ENCODE measurements around the gene GALNT5.

The GALNT5 gene

GRCh38 chr2:157348291-157348921, 90.9 kb downstream of the GALNT5 start:
- no peak overlapping the region for H3K27ac ChIP-seq (ENCODE audit: low read depth, low read length)
- H3K36me3 ChIP-seq (ENCODE audit: control insufficient read depth, insufficient read depth, low read length), result no peaks in the 10 kb centered on the region
- H3K27me3 ChIP-seq (ENCODE audit: control insufficient read depth, insufficient read depth, low read length), result no peaks in the 10 kb centered on the region
- peaks cover 9% of the 10 kb centered on the region for H3K4me1 ChIP-seq (ENCODE audit: control insufficient read depth, insufficient read depth, low read length)
- H3K4me3 ChIP-seq (ENCODE audit: low read depth, low read length), result no peak overlapping the region
- H3K9me3 ChIP-seq (ENCODE audit: control insufficient read depth, insufficient read depth, low read length), result peaks cover 10% of the 10 kb centered on the region
- no peak overlapping the region for H3K9ac ChIP-seq (ENCODE audit: low read depth, low read length)

GRCh38 chr2:157349949-157350515, 92.5 kb downstream of the GALNT5 start:
- no peaks in the 10 kb centered on the region for H3K27me3 ChIP-seq (ENCODE audit: control insufficient read depth, insufficient read depth, low read length)
- no peak overlapping the region for H3K9ac ChIP-seq (ENCODE audit: low read depth, low read length)
- H3K4me3 ChIP-seq (ENCODE audit: low read depth, low read length), result no peak overlapping the region
- H3K9me3 ChIP-seq (ENCODE audit: control insufficient read depth, insufficient read depth, low read length), result no peaks in the 10 kb centered on the region; the same call in 1 of the 2 replicates
- H3K27ac ChIP-seq (ENCODE audit: low read depth, low read length), result no peak overlapping the region
- peaks cover 9% of the 10 kb centered on the region for H3K4me1 ChIP-seq (ENCODE audit: control insufficient read depth, insufficient read depth, low read length)
- H3K36me3 ChIP-seq (ENCODE audit: control insufficient read depth, insufficient read depth, low read length), result no peaks in the 10 kb centered on the region

- H3K4me1 ChIP-seq (ENCODE audit: control insufficient read depth, insufficient read depth, low read length), result no peaks in the 10 kb centered on the region
- H3K27me3 ChIP-seq (ENCODE audit: control insufficient read depth, insufficient read depth, low read length), result no peaks in the 10 kb centered on the region
- H3K9ac ChIP-seq (ENCODE audit: low read depth, low read length), result no peak overlapping the region
- H3K36me3 ChIP-seq (ENCODE audit: control insufficient read depth, insufficient read depth, low read length), result no peaks in the 10 kb centered on the region
- H3K4me3 ChIP-seq (ENCODE audit: low read depth, low read length), result no peak overlapping the region
- H3K27ac ChIP-seq (ENCODE audit: low read depth, low read length), result no peak overlapping the region
- H3K9me3 ChIP-seq (ENCODE audit: control insufficient read depth, insufficient read depth, low read length), result no peaks in the 10 kb centered on the region
Observed at GRCh38 chr2:157355618-157356017, 98.1 kb downstream of the GALNT5 start.

- peaks cover 22% of the 10 kb centered on the region for H3K9me3 ChIP-seq (ENCODE audit: control insufficient read depth, insufficient read depth, low read length)
- H3K4me3 ChIP-seq (ENCODE audit: low read depth, low read length), result no peak overlapping the region
- H3K27ac ChIP-seq (ENCODE audit: low read depth, low read length), result no peak overlapping the region
- H3K27me3 ChIP-seq (ENCODE audit: control insufficient read depth, insufficient read depth, low read length), result no peaks in the 10 kb centered on the region
- no peak overlapping the region for H3K9ac ChIP-seq (ENCODE audit: low read depth, low read length)
- no peaks in the 10 kb centered on the region for H3K4me1 ChIP-seq (ENCODE audit: control insufficient read depth, insufficient read depth, low read length)
- no peaks in the 10 kb centered on the region for H3K36me3 ChIP-seq (ENCODE audit: control insufficient read depth, insufficient read depth, low read length)
Observed at GRCh38 chr2:157359628-157360027, 102.1 kb downstream of the GALNT5 start.

GRCh38 chr2:157361526-157361925, 104.0 kb downstream of the GALNT5 start:
- Histone ChIP-seq H3K27me3 (ENCODE audit: control insufficient read depth, insufficient read depth, low read length) (no peaks in the 10 kb centered on the region), H3K9me3 (ENCODE audit: control insufficient read depth, insufficient read depth, low read length) (peaks cover 22% of the 10 kb centered on the region)

GRCh38 chr2:157362627-157363026, 105.1 kb downstream of the GALNT5 start:
- H3K9me3 ChIP-seq (ENCODE audit: control insufficient read depth, insufficient read depth, low read length), result peaks cover 22% of the 10 kb centered on the region
- H3K27me3 ChIP-seq (ENCODE audit: control insufficient read depth, insufficient read depth, low read length), result no peaks in the 10 kb centered on the region
- H3K4me3 ChIP-seq (ENCODE audit: low read depth, low read length), result no peak overlapping the region
- H3K4me1 ChIP-seq (ENCODE audit: control insufficient read depth, insufficient read depth, low read length), result no peaks in the 10 kb centered on the region
- no peak overlapping the region for H3K9ac ChIP-seq (ENCODE audit: low read depth, low read length)
- no peaks in the 10 kb centered on the region for H3K36me3 ChIP-seq (ENCODE audit: control insufficient read depth, insufficient read depth, low read length)
- H3K27ac ChIP-seq (ENCODE audit: low read depth, low read length), result no peak overlapping the region

More at GRCh38 chr2:157361526-157361925, 104.0 kb downstream of the GALNT5 start:
- Histone ChIP-seq H3K27ac (ENCODE audit: low read depth, low read length) (no peak overlapping the region), H3K9ac (ENCODE audit: low read depth, low read length) (no peak overlapping the region), H3K4me3 (ENCODE audit: low read depth, low read length) (no peak overlapping the region), H3K36me3 (ENCODE audit: control insufficient read depth, insufficient read depth, low read length) (no peaks in the 10 kb centered on the region), H3K4me1 (ENCODE audit: control insufficient read depth, insufficient read depth, low read length) (no peaks in the 10 kb centered on the region)

- no peak overlapping the region for H3K27ac ChIP-seq (ENCODE audit: low read depth, low read length)
- H3K4me1 ChIP-seq (ENCODE audit: control insufficient read depth, insufficient read depth, low read length), result no peaks in the 10 kb centered on the region
- no peaks in the 10 kb centered on the region for H3K27me3 ChIP-seq (ENCODE audit: control insufficient read depth, insufficient read depth, low read length)
- no peak overlapping the region for H3K9ac ChIP-seq (ENCODE audit: low read depth, low read length)
- no peaks in the 10 kb centered on the region for H3K36me3 ChIP-seq (ENCODE audit: control insufficient read depth, insufficient read depth, low read length)
- H3K4me3 ChIP-seq (ENCODE audit: low read depth, low read length), result no peak overlapping the region
- H3K9me3 ChIP-seq (ENCODE audit: control insufficient read depth, insufficient read depth, low read length), result peaks cover 25% of the 10 kb centered on the region
Observed at GRCh38 chr2:157363612-157364101, 106.2 kb downstream of the GALNT5 start.

Data from HUES48 (cell line).